GM06990 (cell line): ENCODE measurements around the gene POLR2I.

Source experiments
- DNase-seq: peaks from one replicate; pipeline ENCODE4 v3.0.0-alpha.2; 2011; ENCODE audit not compliant: insufficient read length; ENCODE audit errors: extremely low read depth
- H3K27me3 ChIP-seq: replicated peaks from 2 replicates; pipeline ENCODE4 v1.6.0; 2011; ENCODE audit warnings: low read length; ENCODE audit not compliant: control insufficient read depth, insufficient read depth
- H3K36me3 ChIP-seq: 2 replicates; pipeline ENCODE4 v1.5.1; 2011; ENCODE audit warnings: low read length; ENCODE audit not compliant: control insufficient read depth, insufficient read depth
- H3K4me3 ChIP-seq: replicated peaks from 2 replicates; pipeline ENCODE4 v1.5.1; 2011; ENCODE audit warnings: low read depth, mild to moderate bottlenecking, control low read depth, low read length
- TF ChIP-seq, protein P1 (sequence below): IDR thresholded peaks from 2 replicates; pipeline ENCODE4 v1.5.1; 2011; ENCODE audit warnings: low read length, control low read depth, mild to moderate bottlenecking, inconsistent platforms; ENCODE audit not compliant: insufficient read depth, poor library complexity, severe bottlenecking

The POLR2I gene

DNA sequence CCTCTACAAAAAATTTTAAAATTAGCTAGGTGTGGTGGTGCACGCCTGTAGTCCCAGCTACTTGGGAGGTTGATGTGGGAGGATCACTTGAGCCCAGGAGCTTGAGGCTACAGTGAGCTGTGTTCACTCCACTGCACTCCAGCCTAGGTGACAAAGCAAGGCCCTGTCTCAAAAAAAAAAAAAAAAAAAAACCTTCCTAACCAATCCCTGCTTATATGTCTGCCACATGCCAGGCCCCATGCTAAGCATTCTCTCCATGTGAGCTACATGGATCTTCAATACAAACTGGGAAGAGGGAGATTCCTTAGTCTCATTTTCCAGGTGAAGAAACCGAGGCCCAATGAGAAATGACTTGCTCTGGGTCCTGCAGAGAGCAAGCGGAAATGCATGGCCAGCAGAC lies 6.0 kb downstream of the POLR2I start:
- no peak for DNase-seq
- H3K36me3 ChIP-seq, result peaks cover 24% of the 10 kb centered on the region
- TF ChIP-seq, protein P1, sequence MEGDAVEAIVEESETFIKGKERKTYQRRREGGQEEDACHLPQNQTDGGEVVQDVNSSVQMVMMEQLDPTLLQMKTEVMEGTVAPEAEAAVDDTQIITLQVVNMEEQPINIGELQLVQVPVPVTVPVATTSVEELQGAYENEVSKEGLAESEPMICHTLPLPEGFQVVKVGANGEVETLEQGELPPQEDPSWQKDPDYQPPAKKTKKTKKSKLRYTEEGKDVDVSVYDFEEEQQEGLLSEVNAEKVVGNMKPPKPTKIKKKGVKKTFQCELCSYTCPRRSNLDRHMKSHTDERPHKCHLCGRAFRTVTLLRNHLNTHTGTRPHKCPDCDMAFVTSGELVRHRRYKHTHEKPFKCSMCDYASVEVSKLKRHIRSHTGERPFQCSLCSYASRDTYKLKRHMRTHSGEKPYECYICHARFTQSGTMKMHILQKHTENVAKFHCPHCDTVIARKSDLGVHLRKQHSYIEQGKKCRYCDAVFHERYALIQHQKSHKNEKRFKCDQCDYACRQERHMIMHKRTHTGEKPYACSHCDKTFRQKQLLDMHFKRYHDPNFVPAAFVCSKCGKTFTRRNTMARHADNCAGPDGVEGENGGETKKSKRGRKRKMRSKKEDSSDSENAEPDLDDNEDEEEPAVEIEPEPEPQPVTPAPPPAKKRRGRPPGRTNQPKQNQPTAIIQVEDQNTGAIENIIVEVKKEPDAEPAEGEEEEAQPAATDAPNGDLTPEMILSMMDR, result no peak
- no peak overlapping the region for H3K4me3 ChIP-seq
- H3K27me3 ChIP-seq, result no peaks in the 10 kb centered on the region

DNA sequence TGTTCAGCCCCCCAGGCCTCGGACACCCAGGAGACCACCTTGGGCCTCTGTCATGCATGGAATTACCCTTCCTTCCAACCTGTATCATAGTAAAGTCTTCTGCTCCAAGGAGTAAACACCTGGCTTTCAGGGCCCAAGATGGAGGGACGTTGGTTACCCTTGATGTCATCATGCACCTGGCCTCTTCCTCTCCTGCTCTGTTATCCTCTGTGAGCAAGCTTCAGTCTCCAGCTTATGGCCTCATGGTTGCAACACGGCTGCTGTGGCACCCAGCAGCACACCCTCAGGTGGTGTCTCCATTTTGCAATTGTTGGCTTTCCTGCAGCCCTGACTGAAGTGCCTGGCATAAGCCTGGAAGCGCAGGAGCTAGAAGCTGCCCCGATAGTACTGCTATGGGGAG lies 7.7 kb downstream of the POLR2I start:
- Histone ChIP-seq H3K36me3 (peaks cover 25% of the 10 kb centered on the region), H3K27me3 (no peaks in the 10 kb centered on the region), H3K4me3 (no peak overlapping the region)
- TF ChIP-seq, protein P1, result no peak
- DNase-seq, result no peak

DNA sequence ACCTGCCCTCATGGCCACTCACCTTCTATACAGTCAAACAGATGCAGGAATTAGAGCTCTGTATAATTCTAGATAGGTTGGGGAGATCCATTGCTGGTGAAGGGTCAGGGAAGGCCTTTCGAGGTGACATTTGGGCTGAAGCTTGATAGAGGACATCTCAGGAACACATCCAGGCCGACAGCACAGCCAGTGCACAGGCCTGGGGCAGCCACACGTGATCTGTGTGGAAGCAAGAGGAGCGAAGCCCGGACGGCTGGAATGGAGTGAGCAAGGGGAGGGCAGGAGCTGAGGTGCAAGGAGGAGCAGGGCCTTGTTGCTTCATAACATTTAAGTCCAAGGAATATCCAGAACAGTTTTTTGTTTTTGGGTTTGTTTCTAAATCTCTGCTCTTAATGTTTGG lies 8.2 kb downstream of the POLR2I start:
- Histone ChIP-seq H3K4me3 (no peak overlapping the region), H3K36me3 (peaks cover 31% of the 10 kb centered on the region), H3K27me3 (no peaks in the 10 kb centered on the region)
- no peak for DNase-seq
- TF ChIP-seq, protein P1, result no peak

DNA sequence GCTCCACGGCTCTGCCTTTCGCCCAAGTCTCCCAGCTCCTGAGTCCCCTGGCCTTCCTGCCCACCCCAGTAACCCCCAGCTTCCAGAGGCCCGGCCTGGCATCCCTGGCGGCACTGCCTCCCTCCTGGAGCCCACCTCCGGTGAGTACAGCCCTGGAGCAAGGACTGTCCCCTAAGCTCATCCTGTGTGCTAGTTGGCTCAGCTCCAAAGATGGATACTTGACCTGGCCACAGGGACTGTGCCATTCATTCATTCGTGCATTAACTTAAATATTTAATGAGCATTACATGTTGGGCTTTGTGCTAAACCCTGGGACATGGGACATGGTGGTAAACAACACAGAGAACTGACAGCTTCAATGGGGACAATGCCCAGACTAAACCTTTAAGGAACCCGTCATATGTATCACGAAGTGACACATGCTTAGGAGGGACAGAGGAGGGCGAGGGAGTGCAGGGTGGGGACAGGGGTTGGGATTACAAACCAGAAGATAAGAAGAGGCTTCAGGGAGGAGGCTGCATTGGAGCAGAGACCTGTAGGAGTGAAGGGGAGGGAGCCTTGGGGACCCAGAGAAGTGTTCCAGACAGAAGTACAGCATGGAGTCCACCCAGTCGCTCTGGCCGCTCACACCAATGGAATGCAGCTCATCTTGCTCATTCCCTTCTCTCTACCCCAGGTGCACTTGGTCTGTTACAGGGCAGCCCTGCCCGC lies 10.7 kb downstream of the POLR2I start:
- H3K36me3 ChIP-seq, result peaks cover 42% of the 10 kb centered on the region
- no peak for DNase-seq
- TF ChIP-seq, protein P1, result no peak

DNA sequence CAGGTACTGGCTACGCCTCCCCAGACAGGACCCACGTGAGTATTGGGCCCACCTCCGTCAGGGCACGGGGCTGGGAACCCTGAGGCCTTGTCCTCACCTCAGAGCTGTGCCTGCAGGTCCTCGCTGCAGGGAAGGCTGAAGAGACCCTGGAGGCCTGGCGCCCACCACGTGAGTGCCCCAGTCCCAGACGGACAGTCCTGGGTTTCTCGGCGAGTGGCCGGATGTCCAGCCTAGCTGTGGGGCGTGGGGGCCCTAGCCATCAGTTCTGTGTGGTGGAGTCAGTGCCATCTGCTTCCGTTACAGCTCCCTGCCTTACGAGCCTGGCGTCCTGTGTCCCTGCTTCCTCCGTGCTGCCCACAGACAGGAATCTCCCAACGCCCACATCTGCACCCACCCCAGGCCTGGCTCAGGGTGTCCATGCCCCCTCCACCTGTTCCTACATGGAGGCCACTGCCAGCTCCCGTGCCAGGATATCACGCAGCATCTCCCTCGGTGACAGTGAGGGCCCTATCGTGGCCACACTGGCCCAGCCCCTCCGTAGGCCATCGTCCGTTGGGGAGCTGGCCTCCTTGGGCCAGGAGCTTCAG lies 11.5 kb downstream of the POLR2I start:
- Histone ChIP-seq H3K4me3 (no peak overlapping the region), H3K27me3 (no peaks in the 10 kb centered on the region), H3K36me3 (peaks cover 42% of the 10 kb centered on the region)
- no peak for DNase-seq
- TF ChIP-seq, protein P1, result no peak

More for the DNA sequence above, 10.7 kb downstream of the POLR2I start:
- no peaks in the 10 kb centered on the region for H3K27me3 ChIP-seq
- no peak overlapping the region for H3K4me3 ChIP-seq
